DND-41 (cell line): ENCODE data around the gene KLHL8.

Source experiments
- ATAC-seq: fragments of 200-7000 bp; cut with Tn5 transposase; 3 replicates; pipeline ENCODE4 v1.9.1; 2021; ENCODE audit warnings: low read depth; ENCODE audit not compliant: insufficient read depth
- DNase-seq: peaks from one replicate; pipeline ENCODE4 v3.0.0-alpha.2; 2020
- H2AFZ ChIP-seq: 2 replicates; pipeline ENCODE4 v1.6.0; 2012; ENCODE audit warnings: low read depth, low read length
- H3K27ac ChIP-seq: 2 replicates; pipeline ENCODE4 v1.5.1; 2012; ENCODE audit warnings: low read length, inconsistent platforms
- H3K27me3 ChIP-seq: fragments of 200-600 bp; sonication (generic); 2 replicates; pipeline ENCODE4 v1.6.0; 2012; ENCODE audit warnings: low read length, mild to moderate bottlenecking, inconsistent platforms; ENCODE audit not compliant: insufficient read depth, poor library complexity
- H3K36me3 ChIP-seq: 2 replicates; pipeline ENCODE4 v1.5.1; 2012; ENCODE audit warnings: low read length, inconsistent platforms; ENCODE audit not compliant: insufficient read depth
- H3K4me1 ChIP-seq: 2 replicates; pipeline ENCODE4 v1.5.1; 2012; ENCODE audit warnings: mild to moderate bottlenecking, low read length; ENCODE audit not compliant: insufficient read depth
- H3K4me2 ChIP-seq: 2 replicates; pipeline ENCODE4 v1.6.0; 2012; ENCODE audit warnings: mild to moderate bottlenecking, moderate library complexity, low read length, inconsistent platforms; ENCODE audit not compliant: insufficient read depth
- H3K4me3 ChIP-seq, 2 experiments: fragments of 200-600 bp in 1 of 2; shearing (Covaris generic) in 1 of 2; 2 replicates each; pipeline ENCODE4 v1.5.1; 2012 to 2016; ENCODE audit warnings: inconsistent platforms in 2 of 2, low read length in 2 of 2, mild to moderate bottlenecking in 2 of 2, low read depth in 1 of 2, moderate library complexity in 1 of 2
- H3K79me2 ChIP-seq: 2 replicates; pipeline ENCODE4 v1.6.0; 2012; ENCODE audit warnings: low read length, inconsistent platforms; ENCODE audit not compliant: insufficient read depth
- H3K9ac ChIP-seq: 2 replicates; pipeline ENCODE4 v1.6.0; 2012; ENCODE audit warnings: low read depth, mild to moderate bottlenecking, inconsistent platforms, low read length, moderate library complexity
- H3K9me3 ChIP-seq: 2 replicates; pipeline ENCODE4 v1.5.1; 2012; ENCODE audit warnings: low read length, moderate library complexity, mild to moderate bottlenecking, inconsistent platforms; ENCODE audit not compliant: insufficient read depth, severe bottlenecking
- H4K20me1 ChIP-seq: 2 replicates; pipeline ENCODE4 v1.6.0; 2012; ENCODE audit warnings: low read length; ENCODE audit not compliant: insufficient read depth
- CTCF ChIP-seq: IDR thresholded peaks from 2 replicates; pipeline ENCODE4 v1.5.1; 2012; ENCODE audit warnings: borderline replicate concordance, low read length, moderate library complexity, mild to moderate bottlenecking; ENCODE audit not compliant: poor library complexity, severe bottlenecking; ENCODE audit errors: extremely low read depth
- EZH2 ChIP-seq: IDR thresholded peaks from 3 replicates; pipeline ENCODE4 v1.6.1; 2012; ENCODE audit warnings: borderline replicate concordance, low read depth, mild to moderate bottlenecking, moderate library complexity, low read length, inconsistent platforms; ENCODE audit not compliant: severe bottlenecking

Gene KLHL8

GRCh38 chr4:87134122-87134521 lies 86.3 kb downstream of the KLHL8 start:
- Histone ChIP-seq H4K20me1 (no peaks in the 10 kb centered on the region), H3K79me2 (no peaks in the 10 kb centered on the region), H3K27ac (no peak overlapping the region), H3K9ac (no peak overlapping the region), H3K9me3 (no peaks in the 10 kb centered on the region), H3K27me3 (no peaks in the 10 kb centered on the region), H3K4me3 (no peak overlapping the region), H2AFZ (no peak overlapping the region), H3K4me1 (no peaks in the 10 kb centered on the region), H3K36me3 (peaks cover 92% of the 10 kb centered on the region), H3K4me2 (no peak overlapping the region)
- TF ChIP-seq CTCF, result no peak
- no peak for TF ChIP-seq EZH2
- DNase-seq (no peak), ATAC-seq (no peak)

DNA sequence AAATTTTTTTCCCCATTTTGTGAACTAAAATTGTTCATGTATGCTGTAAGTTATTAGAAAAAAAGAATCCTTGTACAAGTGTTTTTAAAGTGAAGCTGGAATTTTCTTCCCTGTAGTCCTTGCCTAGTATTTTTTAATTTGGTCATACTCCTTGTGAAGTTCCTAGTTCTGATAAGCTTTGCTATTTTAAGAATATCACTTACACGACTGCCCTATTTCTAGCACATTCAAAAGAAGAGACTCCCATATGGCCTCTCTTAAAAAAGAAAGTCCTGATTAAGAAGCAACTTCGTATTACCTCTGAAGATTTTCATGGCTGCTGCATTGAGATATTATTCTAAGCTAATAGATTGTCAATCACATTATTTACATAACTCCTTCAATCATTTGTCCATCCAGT lies 87.2 kb downstream of the KLHL8 start:
- no peak for TF ChIP-seq EZH2
- TF ChIP-seq CTCF, result no peak
- H3K36me3 ChIP-seq, result peaks cover 100% of the 10 kb centered on the region
- no peak overlapping the region for H3K4me2 ChIP-seq
- no peaks in the 10 kb centered on the region for H3K9me3 ChIP-seq
- no peaks in the 10 kb centered on the region for H3K4me1 ChIP-seq
- no peak for ATAC-seq
- no peak for DNase-seq
- H3K27ac ChIP-seq, result no peak overlapping the region
- no peak overlapping the region for H3K9ac ChIP-seq
- no peaks in the 10 kb centered on the region for H3K27me3 ChIP-seq
- no peaks in the 10 kb centered on the region for H4K20me1 ChIP-seq
- H2AFZ ChIP-seq, result no peak overlapping the region
- H3K79me2 ChIP-seq, result no peaks in the 10 kb centered on the region
- no peak overlapping the region for H3K4me3 ChIP-seq

GRCh38 chr4:87132035-87132434 lies 88.4 kb downstream of the KLHL8 start:
- Histone ChIP-seq H3K27ac (no peak overlapping the region), H3K4me1 (no peaks in the 10 kb centered on the region), H3K9ac (no peak overlapping the region), H3K36me3 (peaks cover 100% of the 10 kb centered on the region), H2AFZ (no peak overlapping the region), H3K79me2 (no peaks in the 10 kb centered on the region), H3K9me3 (no peaks in the 10 kb centered on the region), H4K20me1 (no peaks in the 10 kb centered on the region), H3K27me3 (no peaks in the 10 kb centered on the region), H3K4me3 (no peak overlapping the region), H3K4me2 (no peak overlapping the region)
- TF ChIP-seq CTCF (no peak), EZH2 (no peak)
- DNase-seq (no peak), ATAC-seq (no peak)

DNA sequence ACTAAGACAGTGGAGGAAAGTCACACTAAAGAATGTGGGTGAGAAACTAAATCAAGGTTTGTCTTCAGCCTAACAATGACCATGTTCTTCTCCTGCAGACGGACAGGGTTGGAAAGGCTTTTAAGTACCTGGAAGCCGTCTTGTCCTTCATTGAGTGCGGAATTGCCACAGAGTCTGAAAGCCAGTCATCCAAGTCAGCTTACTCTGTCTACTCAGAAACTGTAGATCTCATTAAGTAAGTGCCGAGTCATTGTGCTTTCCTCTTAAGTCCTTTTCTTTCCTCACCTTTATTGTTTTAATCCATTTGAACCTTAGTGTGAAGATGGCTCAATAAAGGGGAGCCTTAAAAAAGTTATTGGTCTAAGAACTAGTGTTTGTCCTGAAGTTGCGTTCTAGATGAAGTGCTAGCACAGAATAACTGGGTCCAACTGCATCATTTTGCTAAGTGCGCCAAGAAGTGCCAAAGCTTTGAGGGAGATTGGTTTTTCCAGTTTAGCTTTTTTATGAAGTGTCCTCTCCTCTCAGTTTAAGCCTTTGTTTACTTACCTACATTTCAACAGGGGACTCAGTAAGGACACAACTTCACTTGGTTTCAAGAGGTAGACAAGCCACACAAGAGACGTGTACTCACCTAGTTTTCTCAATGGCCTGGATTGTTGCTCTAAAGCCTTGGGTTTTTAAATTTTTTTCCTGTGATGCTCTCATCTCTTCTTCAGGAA lies 89.3 kb downstream of the KLHL8 start:
- no peak for ATAC-seq
- Histone ChIP-seq H3K9ac (no peak overlapping the region), H3K36me3 (peaks cover 100% of the 10 kb centered on the region), H3K4me2 (no peak overlapping the region), H3K27ac (no peak overlapping the region), H4K20me1 (no peaks in the 10 kb centered on the region), H3K9me3 (no peaks in the 10 kb centered on the region), H3K4me1 (no peaks in the 10 kb centered on the region), H3K4me3 (no peak overlapping the region), H3K79me2 (no peaks in the 10 kb centered on the region), H2AFZ (no peak overlapping the region), H3K27me3 (no peaks in the 10 kb centered on the region)
- no peak for DNase-seq
- TF ChIP-seq EZH2, result no peak
- TF ChIP-seq CTCF, result no peak
